Fibroblast of lung (primary cell): ENCODE measurements around the gene MYO1D. TPM values are rescaled to one million over a fixed set of nuclear protein-coding genes. Genes with fewer than 3 reads are reported as not detected.

Source experiments
- DNase-seq, 2 donors: peaks; one replicate each; pipeline versions ENCODE4 v3.0.0 to v3.0.0-alpha.2; 2010; ENCODE audit warnings: low read depth in 2 of 2
- H2AFZ ChIP-seq: 2 replicates; pipeline ENCODE4 v1.5.1; 2012; ENCODE audit warnings: low read length, control low read depth, inconsistent platforms
- H3K27ac ChIP-seq: 2 replicates; pipeline ENCODE4 v1.5.1; 2011; ENCODE audit warnings: low read length, control low read depth; ENCODE audit not compliant: insufficient read depth
- H3K27me3 ChIP-seq: 2 replicates; pipeline ENCODE4 v1.5.1; 2011; ENCODE audit warnings: mild to moderate bottlenecking, low read length; ENCODE audit not compliant: control insufficient read depth, insufficient read depth
- H3K36me3 ChIP-seq: 2 replicates; pipeline ENCODE4 v1.5.1; 2011; ENCODE audit warnings: low read length; ENCODE audit not compliant: control insufficient read depth, insufficient read depth
- H3K4me1 ChIP-seq: 2 replicates; pipeline ENCODE4 v1.5.1; 2011; ENCODE audit warnings: low read length; ENCODE audit not compliant: control insufficient read depth, insufficient read depth; ENCODE audit errors: extremely low read depth
- H3K4me2 ChIP-seq: 2 replicates; pipeline ENCODE4 v1.5.1; 2011; ENCODE audit warnings: low read length, control low read depth; ENCODE audit not compliant: insufficient read depth; ENCODE audit errors: extremely low read depth
- H3K4me3 ChIP-seq, 4 experiments: fragments of 200-600 bp in 1 of 4; sonication (generic) in 1 of 4; replicated peaks in 1 of 4; 2 replicates each; pipeline ENCODE4 v1.5.1; 2011 to 2016; ENCODE audit warnings: low read length in 4 of 4, low read depth in 3 of 4, mild to moderate bottlenecking in 3 of 4, control low read depth in 2 of 4, inconsistent platforms in 1 of 4, mixed read lengths in 1 of 4; ENCODE audit not compliant: insufficient read depth in 1 of 4; ENCODE audit errors: control extremely low read depth in 1 of 4
- H3K79me2 ChIP-seq: 2 replicates; pipeline ENCODE4 v1.5.1; 2012; ENCODE audit warnings: mild to moderate bottlenecking, low read length, inconsistent platforms; ENCODE audit not compliant: control insufficient read depth, insufficient read depth
- H3K9ac ChIP-seq: 2 replicates; pipeline ENCODE4 v1.5.1; 2011; ENCODE audit warnings: mild to moderate bottlenecking, low read length, control low read depth; ENCODE audit not compliant: insufficient read depth
- H3K9me3 ChIP-seq: 2 replicates; pipeline ENCODE4 v1.5.1; 2012; ENCODE audit warnings: low read depth, low read length; ENCODE audit not compliant: control insufficient read depth, insufficient read depth
- H4K20me1 ChIP-seq: 2 replicates; pipeline ENCODE4 v1.5.1; 2011; ENCODE audit warnings: low read length; ENCODE audit not compliant: control insufficient read depth, insufficient read depth; ENCODE audit errors: extremely low read depth
- CTCF ChIP-seq, 2 donors: IDR thresholded peaks in 1 of 2; conservative IDR thresholded peaks in 1 of 2; 1 replicate in 1 of 2; 2 replicates in 1 of 2; pipeline ENCODE4 v1.5.1; 2011 to 2012; ENCODE audit warnings: low read length in 2 of 2, control low read depth in 1 of 2, inconsistent platforms in 1 of 2, low read depth in 1 of 2, mild to moderate bottlenecking in 1 of 2
- EZH2 ChIP-seq: IDR thresholded peaks from 2 replicates; pipeline ENCODE4 v1.5.1; 2012; ENCODE audit warnings: low read length, control low read depth, mild to moderate bottlenecking; ENCODE audit errors: missing control alignments
- polyA plus RNA-seq, 2 donors: library from polyadenylated mRNA; depleted of rRNA in 1 of 2; stranded (reverse) in 1 of 2; unstranded in 1 of 2; fragments of >200 nt; gene quantifications; 2 replicates each; pipeline ENCODE4 v1.2.1, GENCODE V29; 2011 to 2012; ENCODE audit warnings: missing spikeins in 1 of 2
- total RNA-seq: library from RNA; depleted of rRNA; stranded (reverse); fragments of >200 nt; gene quantifications from 2 replicates; pipeline ENCODE4 v1.2.1, GENCODE V29; 2014

The MYO1D gene
- total and polyA plus RNA-seq, 2 donors (not counting 1 experiment from before 2014, with no cell fraction given) = 35.0 to 46.6 TPM

- no peaks in the 10 kb centered on the region for H3K4me1 ChIP-seq
- no peak overlapping the region for H2AFZ ChIP-seq
- H3K4me2 ChIP-seq = no peak overlapping the region
- H3K9me3 ChIP-seq = no peaks in the 10 kb centered on the region
- no peak overlapping the region for H3K9ac ChIP-seq
- DNase-seq = no peak
- no peaks in the 10 kb centered on the region for H3K79me2 ChIP-seq
- H3K27me3 ChIP-seq = no peaks in the 10 kb centered on the region
- no peak overlapping the region for H3K4me3 ChIP-seq
- no peak overlapping the region for H3K27ac ChIP-seq
- no peak for TF ChIP-seq EZH2
- no peak for TF ChIP-seq CTCF (conservative IDR thresholded peaks at IDR 0.05 in 1 of 2, IDR thresholded peaks at IDR 0.05 in 1 of 2; ENCODE audit: low read depth in 1 of 2, low read length in 2 of 2)
- no peaks in the 10 kb centered on the region for H4K20me1 ChIP-seq
- no peaks in the 10 kb centered on the region for H3K36me3 ChIP-seq
Measured at GRCh38 chr17:32849879-32850278, 27.0 kb downstream of the MYO1D start.

- H3K9ac ChIP-seq = no peak overlapping the region
- no peak overlapping the region for H3K27ac ChIP-seq
- no peaks in the 10 kb centered on the region for H3K9me3 ChIP-seq
- no peak for DNase-seq
- H3K27me3 ChIP-seq = no peaks in the 10 kb centered on the region
- H3K36me3 ChIP-seq = no peaks in the 10 kb centered on the region
- no peaks in the 10 kb centered on the region for H3K4me1 ChIP-seq
- no peak overlapping the region for H2AFZ ChIP-seq
- TF ChIP-seq CTCF (conservative IDR thresholded peaks at IDR 0.05 in 1 of 2, IDR thresholded peaks at IDR 0.05 in 1 of 2; ENCODE audit: low read depth in 1 of 2, low read length in 2 of 2) (no peak), EZH2 (no peak)
- no peak overlapping the region for H3K4me2 ChIP-seq
- no peaks in the 10 kb centered on the region for H4K20me1 ChIP-seq
- H3K4me3 ChIP-seq = no peak overlapping the region
- no peaks in the 10 kb centered on the region for H3K79me2 ChIP-seq
Measured at GRCh38 chr17:32847977-32848376, 28.9 kb downstream of the MYO1D start.

- Histone ChIP-seq H3K9me3 (no peaks in the 10 kb centered on the region), H3K4me3 (no peak overlapping the region), H3K4me1 (no peaks in the 10 kb centered on the region), H2AFZ (no peak overlapping the region), H3K79me2 (no peaks in the 10 kb centered on the region), H3K4me2 (no peak overlapping the region), H3K36me3 (no peaks in the 10 kb centered on the region), H3K27me3 (no peaks in the 10 kb centered on the region), H3K27ac (no peak overlapping the region), H4K20me1 (no peaks in the 10 kb centered on the region), H3K9ac (no peak overlapping the region)
- TF ChIP-seq CTCF (conservative IDR thresholded peaks at IDR 0.05 in 1 of 2, IDR thresholded peaks at IDR 0.05 in 1 of 2; ENCODE audit: low read depth in 1 of 2, low read length in 2 of 2) = no peak
- no peak for TF ChIP-seq EZH2
- no peak for DNase-seq
Measured at GRCh38 chr17:32846143-32846542, 30.8 kb downstream of the MYO1D start.
